HG02763 (cell line): ENCODE results near the gene SCG2.
"Not testable (repeated sequence)": the region's sequence is repeated elsewhere in the genome, so short reads cannot be mapped to it uniquely, and the experiment has no call there.

Experiments
- ATAC-seq: cut with Tn5 transposase; IDR thresholded peaks from one replicate; pipeline ENCODE4 v1.9.1; 2021; ENCODE audit warnings: mild to moderate bottlenecking, moderate library complexity; ENCODE audit not compliant: unreplicated experiment

SCG2 gene

DNA sequence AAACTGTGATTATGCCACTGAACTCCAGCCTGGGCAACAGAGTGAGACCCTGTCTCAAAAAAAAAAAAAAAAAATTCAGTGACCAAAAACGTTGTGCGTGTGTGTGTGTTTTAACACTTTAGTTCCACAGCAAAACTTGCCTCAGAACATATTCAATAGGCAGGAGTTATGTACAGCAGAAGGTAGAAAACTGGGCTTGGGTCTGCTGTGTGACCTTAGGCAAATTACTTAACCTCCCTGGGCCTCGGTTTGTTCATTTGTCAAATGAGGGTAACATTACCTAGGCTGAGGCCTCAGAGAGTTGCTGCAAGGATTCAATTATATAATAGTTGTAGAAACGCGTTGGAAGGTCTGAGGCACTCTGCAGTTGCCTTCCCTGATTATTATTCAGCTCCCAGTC, 10.3 kb upstream of the SCG2 start:
- ATAC-seq: no peak

DNA sequence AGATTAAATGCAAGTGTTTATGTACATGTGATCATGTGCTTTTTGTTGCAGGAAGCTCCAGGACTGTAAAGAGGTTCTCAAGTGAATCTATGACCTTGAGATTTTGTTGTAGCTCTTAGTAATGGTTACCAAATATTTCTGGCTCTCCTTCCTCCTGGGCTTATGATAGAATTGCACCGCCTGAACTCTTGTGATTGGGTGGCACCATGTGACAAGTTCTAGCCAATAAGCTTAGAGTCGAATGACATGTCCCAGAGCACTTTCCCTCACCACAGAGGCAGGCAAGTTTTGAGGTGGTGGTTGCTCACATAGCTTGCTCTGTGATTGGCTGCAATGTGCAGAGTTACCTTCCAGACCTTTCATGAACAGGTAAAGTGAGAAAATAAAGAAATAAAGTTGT, 8.9 kb upstream of the SCG2 start:
- ATAC-seq: no peak

DNA sequence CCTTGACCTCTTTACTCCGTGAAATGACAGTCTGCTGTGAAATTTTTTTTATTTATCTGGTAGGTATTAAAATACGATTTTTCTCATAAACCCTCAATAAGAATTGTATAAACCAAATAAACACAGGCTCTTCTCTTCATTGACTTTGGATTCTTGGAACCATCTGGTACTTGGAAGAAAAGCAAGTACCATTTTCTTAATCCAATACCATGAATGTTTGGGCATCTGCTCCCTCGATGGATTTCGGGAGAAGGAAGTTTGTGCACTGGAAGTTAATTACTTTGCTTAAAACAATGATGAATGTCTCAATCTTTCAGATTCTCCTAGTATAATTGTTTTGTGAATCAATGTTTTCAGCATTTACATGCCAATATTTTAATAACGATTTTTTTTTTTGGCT, 5.3 kb upstream of the SCG2 start:
- ATAC-seq: no peak

DNA sequence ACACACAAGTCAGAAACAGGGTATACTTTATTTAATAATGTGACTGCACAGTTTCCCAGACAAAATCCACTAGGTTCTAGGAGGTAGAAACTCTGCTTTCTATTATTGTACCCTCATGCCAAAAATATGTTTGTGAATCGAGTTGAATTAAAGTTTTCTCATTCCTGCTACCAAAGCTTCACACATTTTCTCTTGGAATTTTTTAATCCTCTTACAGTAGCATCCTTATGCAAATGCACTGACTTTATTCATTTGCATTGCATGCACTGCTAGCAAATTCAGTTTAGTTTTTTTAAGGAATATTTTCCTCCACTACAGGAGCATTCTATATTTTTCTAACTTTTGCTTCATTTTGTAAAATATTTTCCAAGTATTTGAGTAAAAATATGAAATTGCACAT, 4.8 kb upstream of the SCG2 start:
- no peak for ATAC-seq

DNA sequence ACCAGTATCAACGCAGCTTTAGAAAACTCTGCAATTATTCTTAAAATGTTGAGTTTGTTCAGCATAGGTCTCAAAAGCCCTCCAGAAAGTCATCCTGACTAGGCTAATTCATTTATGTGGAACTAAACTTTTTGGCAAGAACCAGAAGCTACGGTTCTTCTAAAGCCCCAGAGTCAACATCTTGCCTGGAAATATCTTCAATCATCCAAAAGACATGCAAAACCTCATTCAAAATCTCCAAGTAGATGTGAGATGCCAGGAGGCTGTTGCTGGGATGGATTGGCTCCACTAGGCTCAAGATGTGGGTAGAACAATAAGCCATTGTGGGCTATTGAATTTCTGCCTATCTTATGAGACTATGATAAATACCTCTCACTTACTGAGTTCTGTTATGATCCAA, 2.1 kb upstream of the SCG2 start:
- ATAC-seq: no peak

DNA sequence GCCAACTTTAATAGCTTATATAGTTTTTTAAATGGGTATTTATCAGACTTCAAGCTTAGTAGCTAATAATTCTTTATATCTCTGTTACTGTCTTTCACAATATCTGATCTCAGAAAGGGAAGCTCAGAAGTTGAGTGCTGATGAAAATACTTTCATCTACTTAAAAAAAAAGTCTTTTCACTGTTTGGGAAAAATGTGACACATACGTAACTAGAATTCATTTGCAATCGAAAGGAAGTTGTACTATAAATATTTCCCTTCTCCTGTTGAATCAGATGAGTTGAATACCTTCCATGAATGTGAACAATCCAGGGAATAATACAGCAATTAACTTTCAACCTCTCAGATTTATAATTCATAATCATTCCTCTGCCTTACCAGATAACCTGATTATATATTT, 811 bp upstream of the SCG2 start:
- ATAC-seq: no peak

DNA sequence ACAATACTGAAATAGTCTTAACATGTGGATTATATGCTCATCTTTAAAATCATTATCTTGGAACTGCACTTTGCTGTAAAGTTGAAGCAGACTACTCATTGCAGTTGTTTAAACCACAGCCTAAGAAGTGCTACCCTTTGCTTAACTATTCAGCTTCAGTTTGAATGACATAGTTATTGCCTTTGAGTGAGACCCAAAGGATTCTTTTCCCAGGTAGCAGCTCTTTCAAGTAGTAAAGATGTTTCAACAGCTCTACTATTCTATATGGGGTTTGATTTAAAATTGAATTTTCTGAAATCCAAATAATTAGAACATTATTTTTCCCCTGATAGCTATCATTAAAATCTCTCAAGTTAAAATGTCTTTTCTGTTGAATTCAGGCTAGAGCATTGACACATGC, 1.1 kb downstream of the SCG2 start:
- no peak for ATAC-seq

DNA sequence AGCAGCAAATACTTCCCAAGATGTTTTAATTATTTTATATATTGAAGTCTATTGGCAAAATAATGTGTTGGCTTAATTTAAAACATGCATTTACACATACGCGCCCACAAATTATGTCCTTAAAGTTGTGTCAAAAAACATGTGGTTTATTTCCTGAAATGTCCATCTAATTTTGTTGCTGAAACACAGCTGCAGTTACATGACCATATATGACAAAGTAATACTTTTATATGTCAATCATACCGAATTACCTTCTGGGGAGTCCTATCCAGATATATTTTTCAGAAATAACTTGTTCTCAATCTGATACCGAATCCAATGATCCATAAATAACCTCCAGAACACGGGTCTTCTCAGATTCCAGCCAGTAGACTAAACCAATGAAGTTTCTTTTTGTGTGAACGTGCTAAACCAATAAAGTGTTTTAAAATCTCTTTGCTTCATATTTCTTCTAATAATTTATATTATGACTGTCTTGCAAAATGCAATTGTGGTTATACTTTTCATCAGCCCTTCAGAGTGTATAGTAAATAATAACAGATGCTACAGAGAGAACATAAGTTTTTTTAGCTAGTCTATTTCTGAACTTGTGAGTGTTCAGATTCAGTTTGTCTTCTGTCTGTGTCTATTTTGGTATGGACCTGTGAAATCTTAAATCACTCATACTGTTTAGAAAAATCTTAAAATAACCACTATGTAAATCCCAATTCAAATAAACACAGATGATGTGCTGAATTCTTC, 2.4 kb downstream of the SCG2 start:
- no peak for ATAC-seq

DNA sequence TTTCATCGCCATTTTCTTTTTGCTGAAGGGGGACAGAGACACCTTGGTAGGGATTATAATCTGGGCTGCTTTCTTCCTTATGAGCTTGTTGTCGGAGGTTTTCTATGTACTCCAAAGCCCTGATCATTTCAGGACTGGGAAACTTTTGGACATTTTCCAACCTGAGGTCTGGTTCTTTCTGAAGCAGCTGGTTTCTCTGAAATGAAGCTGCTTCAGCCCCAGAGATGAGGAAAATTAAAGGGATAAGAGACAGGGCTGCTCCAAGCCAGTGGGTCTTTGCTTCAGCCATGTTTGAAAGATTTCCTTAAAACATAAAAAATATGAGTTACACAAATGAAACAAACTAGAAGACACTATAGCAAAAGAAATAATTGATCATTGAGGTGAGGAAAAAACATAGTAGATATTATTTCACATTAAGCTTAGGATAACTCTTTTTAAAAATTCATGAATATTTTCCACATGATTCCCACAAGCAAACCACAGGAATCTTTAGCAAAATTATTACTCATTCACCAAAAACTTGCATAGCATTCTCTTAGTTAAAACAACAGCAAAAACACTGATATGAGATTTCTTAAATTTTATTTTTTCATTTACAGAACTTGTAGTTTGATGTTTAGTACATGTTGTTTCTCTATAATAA, 3.0 kb downstream of the SCG2 start:
- ATAC-seq: no peak

DNA sequence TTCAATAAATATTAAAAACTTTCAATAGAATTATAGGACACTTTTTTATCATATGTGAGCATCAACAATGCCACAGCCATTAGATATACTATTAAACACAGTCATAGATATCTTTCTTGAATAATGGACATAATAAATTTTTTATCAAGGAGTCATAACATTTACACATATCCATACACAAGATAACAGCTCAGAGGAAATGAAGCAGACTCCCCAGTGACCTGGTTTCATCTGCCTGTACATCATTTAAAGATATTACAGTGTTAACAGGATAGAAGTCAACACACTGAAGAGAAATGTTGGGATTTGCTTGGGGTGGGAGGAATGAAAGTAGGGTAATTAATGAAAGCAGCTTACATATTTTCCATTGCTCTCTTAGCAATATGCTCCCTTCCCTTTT, 5.1 kb downstream of the SCG2 start:
- ATAC-seq: no peak

DNA sequence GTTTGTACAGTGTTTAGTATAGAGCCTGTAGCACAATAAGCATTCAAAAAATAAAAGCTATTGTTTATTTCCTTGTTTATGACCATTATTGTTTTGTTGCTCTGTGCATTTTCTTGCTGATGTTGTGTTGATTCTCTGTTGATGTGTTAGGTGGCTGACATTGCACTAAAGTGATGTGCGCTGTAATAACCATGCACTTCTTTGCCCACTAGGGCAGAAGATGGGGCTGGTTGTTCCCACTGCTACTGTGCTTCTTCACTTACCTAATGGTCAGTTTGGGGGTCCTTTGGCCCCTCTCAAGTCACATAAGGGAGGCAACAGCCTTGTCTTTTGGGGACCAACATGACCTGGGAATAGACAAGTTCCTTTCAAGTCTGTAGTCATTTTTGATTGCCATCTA, 6.0 kb downstream of the SCG2 start:
- no peak for ATAC-seq

DNA sequence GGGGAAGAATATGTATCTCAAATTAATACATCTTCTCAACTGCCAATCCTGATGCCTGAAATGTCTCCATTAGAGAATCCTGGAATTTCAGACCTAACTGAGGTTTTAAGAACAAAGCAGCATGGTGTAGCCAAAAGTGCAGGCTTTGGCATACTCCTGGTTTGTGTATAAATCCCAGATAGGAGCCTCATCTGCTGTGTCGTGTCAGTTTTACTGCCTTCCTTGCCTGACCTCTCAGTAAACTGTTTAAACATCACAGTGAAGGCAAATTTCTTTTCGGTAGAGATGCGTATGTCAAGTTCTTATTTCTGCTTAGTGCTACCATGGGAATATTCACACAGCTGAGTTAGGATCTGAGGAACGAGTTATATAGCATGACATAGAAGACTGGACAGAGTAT, 7.3 kb downstream of the SCG2 start:
- ATAC-seq: no peak

DNA sequence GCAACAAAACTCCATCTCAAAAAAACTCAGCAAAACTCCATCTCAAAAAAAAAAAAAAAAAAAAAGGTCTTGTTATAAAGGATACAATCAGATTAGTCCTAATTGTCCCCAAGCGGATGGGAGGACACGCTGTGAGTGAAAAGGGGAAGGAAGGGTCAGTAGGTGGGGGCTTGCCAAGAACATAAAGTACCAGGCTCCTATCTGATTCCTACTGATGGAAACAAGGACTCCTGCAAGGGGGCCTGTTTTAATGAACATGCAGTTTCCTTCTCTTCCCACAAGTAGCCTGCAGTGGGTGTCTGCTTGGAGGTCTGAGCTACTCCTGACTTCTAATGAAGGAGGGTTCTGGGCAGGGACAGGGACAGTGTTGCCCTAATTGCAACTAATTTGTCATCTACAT, 7.9 kb downstream of the SCG2 start:
- no peak for ATAC-seq

DNA sequence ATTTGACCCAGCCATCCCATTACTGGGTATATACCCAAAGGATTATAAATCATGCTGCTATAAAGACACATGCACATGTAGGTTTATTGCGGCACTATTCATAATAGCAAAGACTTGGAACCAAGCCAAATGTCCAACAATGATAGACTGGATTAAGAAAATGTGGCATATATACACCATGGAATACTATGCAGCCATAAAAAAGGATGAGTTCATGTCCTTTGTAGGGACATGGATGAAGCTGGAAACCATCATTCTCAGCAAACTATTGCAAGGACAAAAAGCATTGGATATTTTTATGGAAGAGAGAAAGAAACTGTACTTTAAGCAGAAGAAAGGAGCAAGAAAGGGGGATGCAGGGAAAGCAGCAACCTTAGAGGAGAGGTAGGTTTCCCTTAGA, 9.5 kb downstream of the SCG2 start:
- ATAC-seq: not testable (repeated sequence)

DNA sequence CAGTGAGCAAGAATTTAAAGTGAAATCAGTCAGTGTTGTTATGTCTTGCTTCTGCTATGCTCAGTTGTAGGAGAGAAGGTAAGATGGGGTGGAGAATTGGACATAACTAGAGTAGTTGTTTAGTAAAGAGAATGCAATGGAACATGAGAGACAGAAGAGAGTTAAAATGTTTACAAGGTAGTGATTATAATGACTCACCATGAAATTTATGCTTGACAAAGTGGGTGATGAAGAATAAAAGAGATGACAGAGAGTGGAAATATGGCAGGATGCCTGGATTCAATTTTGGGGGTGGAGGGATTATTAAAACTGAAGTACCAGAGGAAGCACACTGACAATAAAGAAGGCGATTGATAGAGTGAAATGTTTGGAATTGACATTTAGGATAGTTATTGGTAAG, 10.6 kb downstream of the SCG2 start:
- no peak for ATAC-seq

DNA sequence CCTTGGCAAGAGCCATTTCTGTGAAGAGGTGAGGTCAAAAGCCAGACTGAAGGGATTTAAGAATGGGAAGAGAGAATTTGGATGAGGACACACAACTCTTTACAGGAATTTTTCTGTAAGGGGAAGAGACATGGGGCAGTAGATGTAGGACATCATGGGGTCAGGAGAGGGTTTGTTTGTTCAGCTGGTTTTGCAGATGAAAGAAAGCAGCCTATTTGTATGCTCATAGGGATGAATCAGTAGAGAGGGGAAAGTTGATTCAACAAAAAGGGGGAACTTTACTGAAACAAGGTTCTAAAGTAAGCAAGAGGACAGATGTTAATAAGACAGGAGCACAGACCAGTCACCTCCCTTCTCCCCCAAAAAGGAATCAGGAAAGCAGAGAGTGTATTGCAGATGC, 11.2 kb downstream of the SCG2 start:
- no peak for ATAC-seq

DNA sequence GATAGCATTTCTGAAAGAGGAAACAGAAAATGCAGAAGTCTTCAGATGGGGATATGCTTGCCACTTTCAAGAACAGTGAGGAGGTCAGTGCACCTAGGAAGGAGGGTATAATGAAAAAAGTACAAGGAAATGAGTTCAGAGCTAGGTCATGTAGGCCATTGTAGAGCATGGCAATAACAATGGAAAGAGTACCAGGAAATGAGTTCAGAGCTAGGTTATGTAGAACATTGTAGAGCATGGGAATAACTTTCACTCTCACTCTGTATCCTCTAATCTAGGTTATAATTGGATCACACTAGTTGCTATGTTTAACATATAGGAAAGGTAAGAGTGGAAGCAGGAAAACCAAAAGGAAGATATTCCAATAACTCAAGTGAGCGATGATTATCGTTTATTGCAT, 12.3 kb downstream of the SCG2 start:
- no peak for ATAC-seq

DNA sequence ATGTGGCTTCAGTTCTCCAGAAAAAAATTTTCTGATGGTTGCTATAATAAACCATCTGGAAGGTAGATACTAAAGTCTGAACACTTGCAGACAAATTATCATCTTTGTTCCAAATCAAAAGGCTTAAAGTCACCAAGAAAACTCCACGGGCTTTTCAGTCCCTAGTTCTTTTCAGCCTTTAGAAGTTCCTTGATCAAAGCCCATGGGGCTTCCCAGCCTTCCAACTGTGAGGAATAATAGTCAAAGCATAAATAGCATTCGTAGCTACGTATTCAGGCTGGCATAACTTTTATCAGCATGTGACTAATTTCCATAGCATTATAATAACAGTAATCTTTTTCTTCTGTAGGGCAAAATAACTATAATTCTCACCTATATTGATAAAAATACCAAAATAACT, 13.9 kb downstream of the SCG2 start:
- ATAC-seq: no peak

DNA sequence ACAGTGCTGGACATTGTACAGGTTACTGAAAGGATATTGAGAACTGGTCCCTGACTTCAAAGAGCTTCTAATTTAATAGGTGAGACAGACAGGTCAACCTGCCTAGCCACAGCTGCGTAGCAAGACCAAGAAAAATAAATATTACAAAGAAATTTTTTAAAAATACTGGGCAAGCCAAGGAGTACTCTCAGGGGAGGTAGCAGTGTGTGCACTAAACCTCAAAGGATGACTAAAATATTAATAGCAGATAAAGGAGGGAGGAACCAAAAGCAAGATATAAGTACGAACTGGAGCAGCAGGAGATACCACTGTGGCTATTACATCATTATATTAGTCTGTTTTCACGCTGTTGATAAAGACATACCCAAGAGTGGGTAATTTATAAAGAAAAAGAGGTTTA, 14.9 kb downstream of the SCG2 start:
- no peak for ATAC-seq

DNA sequence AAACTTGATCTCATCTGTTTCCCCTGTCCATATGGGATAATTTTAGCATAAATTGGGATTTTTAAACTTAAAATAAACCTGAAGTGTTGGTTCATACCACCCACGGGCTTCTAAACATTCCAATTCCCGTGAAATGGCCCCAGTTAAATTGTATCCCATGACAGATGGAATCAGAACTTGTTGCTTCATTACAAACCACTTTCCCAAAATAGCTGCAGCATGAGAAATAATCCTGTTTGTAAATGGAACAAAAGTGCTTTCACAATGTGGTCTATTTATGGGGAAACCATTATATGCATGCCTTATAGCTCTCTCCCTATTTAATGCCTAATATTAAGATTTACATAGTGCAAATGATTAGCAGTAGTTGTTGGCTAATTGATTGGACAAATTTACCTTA, 15.9 kb downstream of the SCG2 start:
- no peak for ATAC-seq

DNA sequence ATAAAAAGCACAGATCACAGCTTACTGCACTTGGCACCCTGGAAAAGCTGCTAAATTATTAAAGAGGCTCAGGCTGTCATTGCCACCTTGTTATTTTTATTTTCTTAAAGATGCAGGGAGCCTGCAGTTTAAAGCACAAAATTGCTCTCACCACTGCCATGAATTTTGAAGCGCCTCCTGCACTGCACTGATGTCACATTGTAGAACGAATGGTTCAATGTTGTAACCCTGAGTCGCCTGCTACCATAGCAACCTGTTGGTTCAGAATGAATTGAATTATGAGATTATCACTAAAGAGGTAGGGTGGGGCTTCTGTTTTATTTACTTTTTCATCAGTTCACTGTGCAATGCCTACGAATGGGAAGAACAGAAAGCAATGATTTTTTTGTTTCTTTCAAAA, 16.5 kb downstream of the SCG2 start:
- ATAC-seq: no peak

DNA sequence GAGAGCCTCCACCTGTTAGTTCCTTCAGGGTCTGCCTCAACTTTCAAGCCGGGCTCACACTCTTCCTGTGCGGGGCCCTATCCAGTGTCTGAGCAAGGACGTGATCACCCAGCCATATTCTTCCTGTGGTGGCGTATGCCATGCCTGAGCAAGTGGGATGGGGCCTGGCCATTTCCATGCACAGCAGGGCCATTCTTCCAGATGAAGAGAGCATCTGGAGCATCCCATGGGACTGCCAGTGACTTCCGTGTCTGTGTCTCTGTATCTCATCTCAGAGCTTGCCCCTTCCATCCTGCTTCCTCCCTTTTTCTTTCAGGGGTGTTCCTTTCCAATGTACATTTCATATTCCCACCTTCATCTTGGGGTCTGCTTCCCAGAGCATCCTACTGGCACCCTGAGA, 20.2 kb downstream of the SCG2 start:
- no peak for ATAC-seq

DNA sequence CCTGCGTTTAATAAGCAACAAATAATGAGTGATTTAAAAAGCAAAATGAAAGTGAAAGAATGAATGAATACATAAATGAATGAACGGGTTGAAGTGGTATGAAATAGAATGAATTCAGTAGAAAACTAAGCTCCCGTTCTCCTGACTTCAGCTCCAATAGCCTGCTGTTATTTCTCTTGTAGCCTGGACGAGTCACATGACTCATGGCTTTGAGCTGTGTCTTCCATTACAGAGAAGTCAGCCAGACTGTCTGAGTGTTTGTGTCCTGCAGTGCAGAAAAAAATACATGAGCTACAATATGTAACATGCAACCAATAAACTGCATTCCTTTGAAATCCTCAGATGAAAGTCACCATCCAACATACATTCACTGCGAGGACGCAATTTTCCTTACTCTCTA, 21.2 kb downstream of the SCG2 start:
- ATAC-seq: no peak
